HepG2 (cell line): ENCODE measurements around the gene PTGDS. TPM values are rescaled to one million over a fixed set of nuclear protein-coding genes. Genes with fewer than 3 reads are reported as not detected.
A peak's percentile ranks its signal among the peaks of the same experiment; 100 is the strongest.

Experiments
- ATAC-seq: fragments of 200-7000 bp; cut with Tn5 transposase; 3 replicates; pipeline ENCODE4 v1.9.1; 2020; ENCODE audit warnings: mild to moderate bottlenecking, moderate library complexity
- BruUV-seq: library from RNA; stranded (reverse); fragments of 400-500 nt; replicated peaks from 2 replicates; lab custom pipeline; 2021; lab: Mats Ljungman, UMichigan
- CTCF ChIA-PET: fragments of 300-600 bp; formaldehyde crosslinking; extraction: SDS; loops from one replicate; lab custom pipeline; 2021; ENCODE audit warnings: low total read pairs, inconsistent platforms, low intra/inter-chr PET ratio; lab: Yijun Ruan, JAX
- POLR2A ChIA-PET: fragments of 350-600 bp; sonication (Branson Sonifier 250); formaldehyde crosslinking; loops from one replicate; lab custom pipeline; 2020; ENCODE audit warnings: antibody characterized with exemption, inconsistent platforms; lab: Yijun Ruan, JAX
- DNase-seq: peaks from one replicate; pipeline ENCODE4 v3.0.0-alpha.2; 2015; ENCODE audit warnings: low spot score
- FAIRE-seq: peaks from 3 replicates; lab custom pipeline; 2011; peaks lifted over from hg19 to GRCh38; lab: Jason Lieb, UNC
- H2AFZ ChIP-seq: one replicate; pipeline ENCODE4 v1.6.1; 2011; ENCODE audit warnings: low read length, inconsistent platforms
- H3K27ac ChIP-seq: fragments of 300-600 bp; 3 replicates; pipeline ENCODE4 v1.8.0; 2011; ENCODE audit warnings: mixed run types, mild to moderate bottlenecking, mixed read lengths, low read length, inconsistent platforms; ENCODE audit not compliant: insufficient read depth; ENCODE audit errors: extremely low read length
- H3K27me3 ChIP-seq, 2 experiments: fragments of 200-600 bp in 1 of 2; 2 replicates in 1 of 2; 3 replicates in 1 of 2; pipeline versions ENCODE4 v1.6.0 to v1.8.0; 2011; ENCODE audit warnings: low read length in 2 of 2, mild to moderate bottlenecking in 2 of 2, moderate library complexity in 2 of 2, inconsistent platforms in 1 of 2; ENCODE audit not compliant: insufficient read depth in 2 of 2, control insufficient read depth in 1 of 2
- H3K36me3 ChIP-seq, 2 experiments: fragments of 200-600 bp in 1 of 2; replicated peaks in 1 of 2; 2 replicates in 1 of 2; 3 replicates in 1 of 2; pipeline versions ENCODE4 v1.5.1 to v1.8.0; 2011; ENCODE audit warnings: low read length in 2 of 2, inconsistent platforms in 1 of 2; ENCODE audit not compliant: insufficient read depth in 2 of 2, control insufficient read depth in 1 of 2
- H3K4me1 ChIP-seq: 2 replicates; pipeline ENCODE4 v1.5.1; 2012; ENCODE audit warnings: low read length, inconsistent platforms; ENCODE audit not compliant: insufficient read depth
- H3K4me2 ChIP-seq: 2 replicates; pipeline ENCODE4 v1.6.0; 2011; ENCODE audit warnings: low read depth, low read length, inconsistent platforms
- H3K4me3 ChIP-seq, 3 experiments: fragments of 200-600 bp in 1 of 3; sonication (generic), shearing (Covaris generic) in 1 of 3; replicated peaks in 1 of 3; 2 replicates each; pipeline ENCODE4 v1.5.1; 2011 to 2016; ENCODE audit warnings: low read length in 3 of 3, inconsistent platforms in 2 of 3, low read depth in 2 of 3, mild to moderate bottlenecking in 2 of 3, control low read depth in 1 of 3, mixed read lengths in 1 of 3; ENCODE audit not compliant: insufficient read depth in 1 of 3
- H3K79me2 ChIP-seq: one replicate; pipeline ENCODE4 v1.6.1; 2011; ENCODE audit warnings: low read length, inconsistent platforms; ENCODE audit not compliant: insufficient read depth
- H3K9ac ChIP-seq: 2 replicates; pipeline ENCODE4 v1.6.0; 2011; ENCODE audit warnings: mild to moderate bottlenecking, low read depth, low read length, inconsistent platforms; ENCODE audit not compliant: insufficient read depth
- H3K9me3 ChIP-seq: 2 replicates; pipeline ENCODE4 v1.5.1; 2012; ENCODE audit warnings: mild to moderate bottlenecking, low read length
- H4K20me1 ChIP-seq: 2 replicates; pipeline ENCODE4 v1.6.0; 2011; ENCODE audit warnings: inconsistent platforms, mild to moderate bottlenecking, low read length, moderate library complexity; ENCODE audit not compliant: insufficient read depth
- AGO1 ChIP-seq: fragments of 200-400 bp; formaldehyde crosslinking; IDR thresholded peaks from 2 replicates; pipeline ENCODE4 v1.6.1; 2017; ENCODE audit warnings: mild to moderate bottlenecking, low read depth, low read length, moderate library complexity; ENCODE audit not compliant: poor library complexity, severe bottlenecking
- IRF2 ChIP-seq: IDR thresholded peaks from 2 replicates; pipeline ENCODE4 v1.6.1; 2018; ENCODE audit warnings: missing genetic modification reagents, missing compliant biosample characterization
- MEIS1 ChIP-seq: sonication (generic); formaldehyde crosslinking; IDR thresholded peaks from 2 replicates; pipeline ENCODE4 v1.9.0; 2021; ENCODE audit warnings: mild to moderate bottlenecking, missing genetic modification reagents, moderate library complexity, borderline replicate concordance
- SCMH1 ChIP-seq: sonication (generic); formaldehyde crosslinking; IDR thresholded peaks from 2 replicates; pipeline ENCODE4 v1.9.0; 2021; ENCODE audit warnings: missing genetic modification reagents, mild to moderate bottlenecking, borderline replicate concordance
- TBP ChIP-seq: sonication (generic); formaldehyde crosslinking; IDR thresholded peaks from 2 replicates; pipeline ENCODE4 v1.5.0; 2020; ENCODE audit warnings: missing genetic modification reagents
- ZBTB8A ChIP-seq: sonication (generic); formaldehyde crosslinking; IDR thresholded peaks from 2 replicates; pipeline ENCODE4 v1.4.0; 2020; ENCODE audit warnings: mild to moderate bottlenecking, low read depth, missing genetic modification reagents, borderline replicate concordance
- ZFAT ChIP-seq: sonication (generic); formaldehyde crosslinking; conservative IDR thresholded peaks from 2 replicates; pipeline ENCODE4 v1.8.1; 2023; ENCODE audit warnings: missing genetic modification reagents, inconsistent platforms
- ZNF180 ChIP-seq: sonication (generic); formaldehyde crosslinking; IDR thresholded peaks from 2 replicates; pipeline ENCODE4 v1.4.0; 2020; ENCODE audit warnings: low read depth, missing genetic modification reagents, borderline replicate concordance
- ZNF839 ChIP-seq: sonication (generic); formaldehyde crosslinking; IDR thresholded peaks from 2 replicates; pipeline ENCODE4 v1.4.0; 2020; ENCODE audit warnings: missing genetic modification reagents, mild to moderate bottlenecking, borderline replicate concordance
- WGBS: methylation state at CpG from one replicate; pipeline ENCODE4 v1.1.6; 2017; ENCODE audit warnings: low lambda C conversion rate; 5-methylcytosine and 5-hydroxymethylcytosine counted together
- in situ Hi-C: cut with HindIII; loops from 2 replicates; pipeline ENCODE4 v1.10.0; 2017; ENCODE audit warnings: low pct_unique_long_range_greater_than_20kb; ENCODE audit not compliant: extremely low pct_ligation_motif_present
- intact Hi-C: fragments of 100-400 bp; cut with micrococcal nuclease; formaldehyde crosslinking; loops from one replicate; pipeline ENCODE4 v1.10.0; 2022; ENCODE audit not compliant: unreplicated experiment
- polyA plus RNA-seq, 8 experiments: library from polyadenylated mRNA; depleted of rRNA in 3 of 8; stranded (reverse) in 7 of 8; unstranded in 1 of 8; fragments of >200 nt; fragmentation: Illumina TruSeq in 4 of 8; extraction: Trizol in 4 of 8; gene quantifications; 2 replicates each; pipeline versions ENCODE4 v1.2.1 to v1.2.3, GENCODE V29; 2011 to 2016; ENCODE audit warnings: low read depth in 4 of 8, missing spikeins in 1 of 8, mixed read lengths in 1 of 8; ENCODE audit not compliant: insufficient read depth in 1 of 8
- total RNA-seq, 5 experiments: library from RNA; depleted of rRNA; stranded (reverse); fragments of >200 nt; fragmentation: Illumina TruSeq; extraction: Trizol; gene quantifications; 2 replicates each; pipeline ENCODE4 v1.2.3, GENCODE V29; 2016; ENCODE audit warnings: low read depth in 1 of 5
- TF ChIP-seq, protein P1 (sequence below): sonication (generic); formaldehyde crosslinking; IDR thresholded peaks from 2 replicates; pipeline ENCODE4 v1.5.1; 2020; ENCODE audit warnings: missing genetic modification reagents, mild to moderate bottlenecking, borderline replicate concordance
- TF ChIP-seq, protein P2 (sequence below): sonication (generic); formaldehyde crosslinking; IDR thresholded peaks from 2 replicates; pipeline ENCODE4 v1.9.0; 2022; ENCODE audit warnings: low read depth, missing genetic modification reagents
- TF ChIP-seq, protein P3 (sequence below): sonication (generic); formaldehyde crosslinking; IDR thresholded peaks from 2 replicates; pipeline ENCODE4 v1.5.0; 2020; ENCODE audit warnings: missing genetic modification reagents

The PTGDS gene
- total and polyA plus RNA-seq, 2 of the 13 experiments (the other 11 are each of a cell fraction or from before 2014, with no cell fraction given), result 0.33 to 0.50 TPM

DNA sequence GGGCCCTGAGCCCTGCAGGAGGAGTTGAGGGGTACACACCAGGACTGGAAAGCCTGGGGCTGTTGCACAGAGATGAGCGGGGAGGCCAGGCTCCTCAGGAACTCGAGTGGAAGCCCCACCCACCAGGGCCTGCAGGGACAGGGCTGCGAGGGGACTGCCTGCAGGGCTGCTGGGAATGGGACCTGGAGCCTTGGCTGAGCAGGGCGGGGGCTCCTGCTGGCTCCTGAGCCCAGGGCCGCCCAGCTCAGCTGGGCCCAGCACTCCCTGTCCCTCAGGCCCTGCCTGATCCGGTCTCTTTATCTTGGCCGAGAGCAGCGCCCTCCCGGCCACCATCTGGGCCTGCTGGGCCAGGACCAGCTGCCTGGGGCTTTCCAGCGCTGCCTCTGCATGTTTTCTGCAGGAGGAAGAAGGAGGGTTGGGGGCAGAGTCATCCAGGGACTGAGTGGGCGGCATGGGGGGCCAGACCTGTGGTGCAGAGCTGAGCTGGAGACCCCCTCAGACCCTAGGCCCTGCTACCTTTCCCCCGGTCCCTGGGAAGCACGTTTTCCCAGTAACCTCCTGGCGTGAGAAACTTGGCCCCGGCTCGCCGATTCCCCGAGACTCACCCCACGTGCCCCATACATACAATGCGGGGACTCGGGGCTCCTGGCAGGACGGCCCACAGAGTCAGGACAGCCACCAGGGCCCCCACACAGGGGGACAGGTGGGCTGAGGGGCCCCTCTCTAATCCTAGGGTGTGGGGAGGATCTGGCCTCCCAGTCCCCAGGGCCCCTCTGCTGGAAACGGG lies 15.8 kb upstream of the PTGDS start:
- Histone ChIP-seq H3K79me2 (no peaks in the 10 kb centered on the region), H3K9ac (no peak overlapping the region), H4K20me1 (no peaks in the 10 kb centered on the region), H3K36me3 (no peaks in the 10 kb centered on the region), H3K27me3 (peaks cover 15 to 52% of the 10 kb centered on the region in 2 experiments), H3K4me2 (no peak overlapping the region), H2AFZ (no peak overlapping the region), H3K27ac (no peak overlapping the region), H3K4me1 (peaks cover 15% of the 10 kb centered on the region), H3K4me3 (no peak overlapping the region), H3K9me3 (no peaks in the 10 kb centered on the region)
- 63% methylated on average over 11 of the region's 23 CpGs for WGBS
- ChIA-PET CTCF (no interaction called here), POLR2A (interaction anchor here (1.1 to 1.3 kb wide), 2 partner anchors 12 to 14 kb away, joined by 3 to 7 read pairs; no protein-coding TSS in a partner anchor)
- FAIRE-seq, result no peak
- in situ Hi-C loops, result no loop called here
- DNase-seq, result no peak
- no peak for TF ChIP-seq ZNF180 (CRISPR knock-in tag)
- TF ChIP-seq AGO1, result peak; percentile 68
- no peak for TF ChIP-seq SCMH1 (CRISPR knock-in tag)
- ATAC-seq, result peak; percentile 49
- no TSS peak for BruUV-seq
- intact Hi-C loops, result no loop called here

DNA sequence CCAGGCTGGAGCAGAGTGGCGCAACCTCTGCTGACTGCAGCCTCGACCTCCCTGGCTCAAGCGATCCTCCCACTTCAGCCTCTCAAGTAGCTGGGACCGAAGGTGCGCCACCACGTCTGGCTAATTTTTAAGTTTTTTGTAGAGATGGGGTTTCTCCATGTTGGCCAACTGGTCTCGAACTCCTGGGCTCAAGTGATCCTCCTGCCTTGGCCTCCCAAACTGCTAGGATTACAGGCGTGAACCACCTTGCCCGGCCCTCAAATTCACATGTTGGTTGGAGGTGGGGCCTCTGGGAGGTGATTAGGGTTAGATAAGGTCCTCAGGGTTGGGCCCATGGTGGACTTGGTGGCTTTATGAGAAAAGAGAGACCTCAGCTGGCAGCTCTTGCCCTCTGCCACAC lies 15.1 kb upstream of the PTGDS start:
- Histone ChIP-seq H3K27me3 (peaks cover 15 to 52% of the 10 kb centered on the region in 2 experiments), H3K4me3 (no peak overlapping the region), H2AFZ (no peak overlapping the region), H3K4me1 (peaks cover 15% of the 10 kb centered on the region), H4K20me1 (no peaks in the 10 kb centered on the region), H3K4me2 (no peak overlapping the region), H3K9me3 (no peaks in the 10 kb centered on the region), H3K27ac (no peak overlapping the region), H3K79me2 (no peaks in the 10 kb centered on the region), H3K9ac (no peak overlapping the region), H3K36me3 (no peaks in the 10 kb centered on the region)
- ChIA-PET POLR2A (interaction anchor here (1.1 to 1.3 kb wide), 2 partner anchors 11 to 14 kb away, joined by 3 to 7 read pairs; no protein-coding TSS in a partner anchor), CTCF (no interaction called here)
- no TSS peak for BruUV-seq
- no peak for FAIRE-seq
- 60% methylated on average over 9 of the region's 9 CpGs for WGBS
- in situ Hi-C loops, result no loop called here
- no peak for ATAC-seq
- DNase-seq, result no peak
- intact Hi-C loops, result no loop called here
- TF ChIP-seq, protein P1, sequence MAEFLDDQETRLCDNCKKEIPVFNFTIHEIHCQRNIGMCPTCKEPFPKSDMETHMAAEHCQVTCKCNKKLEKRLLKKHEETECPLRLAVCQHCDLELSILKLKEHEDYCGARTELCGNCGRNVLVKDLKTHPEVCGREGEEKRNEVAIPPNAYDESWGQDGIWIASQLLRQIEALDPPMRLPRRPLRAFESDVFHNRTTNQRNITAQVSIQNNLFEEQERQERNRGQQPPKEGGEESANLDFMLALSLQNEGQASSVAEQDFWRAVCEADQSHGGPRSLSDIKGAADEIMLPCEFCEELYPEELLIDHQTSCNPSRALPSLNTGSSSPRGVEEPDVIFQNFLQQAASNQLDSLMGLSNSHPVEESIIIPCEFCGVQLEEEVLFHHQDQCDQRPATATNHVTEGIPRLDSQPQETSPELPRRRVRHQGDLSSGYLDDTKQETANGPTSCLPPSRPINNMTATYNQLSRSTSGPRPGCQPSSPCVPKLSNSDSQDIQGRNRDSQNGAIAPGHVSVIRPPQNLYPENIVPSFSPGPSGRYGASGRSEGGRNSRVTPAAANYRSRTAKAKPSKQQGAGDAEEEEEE (CRISPR knock-in tag), result no peak
- TF ChIP-seq ZFAT (CRISPR knock-in tag), result no peak
- TF ChIP-seq, protein P2, sequence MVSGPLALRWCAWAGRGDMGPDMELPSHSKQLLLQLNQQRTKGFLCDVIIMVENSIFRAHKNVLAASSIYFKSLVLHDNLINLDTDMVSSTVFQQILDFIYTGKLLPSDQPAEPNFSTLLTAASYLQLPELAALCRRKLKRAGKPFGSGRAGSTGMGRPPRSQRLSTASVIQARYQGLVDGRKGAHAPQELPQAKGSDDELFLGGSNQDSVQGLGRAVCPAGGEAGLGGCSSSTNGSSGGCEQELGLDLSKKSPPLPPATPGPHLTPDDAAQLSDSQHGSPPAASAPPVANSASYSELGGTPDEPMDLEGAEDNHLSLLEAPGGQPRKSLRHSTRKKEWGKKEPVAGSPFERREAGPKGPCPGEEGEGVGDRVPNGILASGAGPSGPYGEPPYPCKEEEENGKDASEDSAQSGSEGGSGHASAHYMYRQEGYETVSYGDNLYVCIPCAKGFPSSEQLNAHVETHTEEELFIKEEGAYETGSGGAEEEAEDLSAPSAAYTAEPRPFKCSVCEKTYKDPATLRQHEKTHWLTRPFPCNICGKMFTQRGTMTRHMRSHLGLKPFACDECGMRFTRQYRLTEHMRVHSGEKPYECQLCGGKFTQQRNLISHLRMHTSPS (CRISPR knock-in tag), result no peak
- no peak for TF ChIP-seq TBP (CRISPR knock-in tag)
- no peak for TF ChIP-seq MEIS1 (CRISPR knock-in tag)
- no peak for TF ChIP-seq ZNF839 (CRISPR knock-in tag)
- TF ChIP-seq IRF2, result no peak
- no peak for TF ChIP-seq ZBTB8A (CRISPR knock-in tag)
- TF ChIP-seq, protein P3, sequence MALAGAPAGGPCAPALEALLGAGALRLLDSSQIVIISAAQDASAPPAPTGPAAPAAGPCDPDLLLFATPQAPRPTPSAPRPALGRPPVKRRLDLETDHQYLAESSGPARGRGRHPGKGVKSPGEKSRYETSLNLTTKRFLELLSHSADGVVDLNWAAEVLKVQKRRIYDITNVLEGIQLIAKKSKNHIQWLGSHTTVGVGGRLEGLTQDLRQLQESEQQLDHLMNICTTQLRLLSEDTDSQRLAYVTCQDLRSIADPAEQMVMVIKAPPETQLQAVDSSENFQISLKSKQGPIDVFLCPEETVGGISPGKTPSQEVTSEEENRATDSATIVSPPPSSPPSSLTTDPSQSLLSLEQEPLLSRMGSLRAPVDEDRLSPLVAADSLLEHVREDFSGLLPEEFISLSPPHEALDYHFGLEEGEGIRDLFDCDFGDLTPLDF (CRISPR knock-in tag), result no peak
